ENCODE results near the gene CMSS1.

Gene CMSS1

DNA sequence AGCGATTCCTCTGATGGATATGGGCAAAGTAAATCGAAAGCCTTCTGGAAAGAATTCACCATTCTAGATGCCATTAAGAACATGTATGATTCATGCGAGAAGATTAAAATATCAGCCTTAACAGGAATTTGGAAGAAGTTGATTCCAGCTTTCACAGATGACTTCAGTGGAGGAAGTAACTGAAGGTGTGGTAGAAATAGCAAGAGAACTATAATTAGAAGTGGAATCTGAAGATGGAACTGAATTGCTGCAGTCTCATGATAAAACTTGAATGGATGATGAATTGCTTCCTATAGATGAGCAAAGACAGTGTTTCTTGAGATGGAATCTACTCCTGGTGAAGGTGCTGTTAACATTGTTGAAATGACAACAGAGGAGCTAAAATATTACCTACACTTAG, 413.0 kb downstream of the CMSS1 start:
- no peaks in the 10 kb centered on the region for H3K79me2 ChIP-seq (ENCODE audit: insufficient read depth, low read length)
- no peak for TF ChIP-seq EZH2 (IDR thresholded peaks at IDR 0.05; ENCODE audit: borderline replicate concordance, low read length)
- TF ChIP-seq, protein P1, sequence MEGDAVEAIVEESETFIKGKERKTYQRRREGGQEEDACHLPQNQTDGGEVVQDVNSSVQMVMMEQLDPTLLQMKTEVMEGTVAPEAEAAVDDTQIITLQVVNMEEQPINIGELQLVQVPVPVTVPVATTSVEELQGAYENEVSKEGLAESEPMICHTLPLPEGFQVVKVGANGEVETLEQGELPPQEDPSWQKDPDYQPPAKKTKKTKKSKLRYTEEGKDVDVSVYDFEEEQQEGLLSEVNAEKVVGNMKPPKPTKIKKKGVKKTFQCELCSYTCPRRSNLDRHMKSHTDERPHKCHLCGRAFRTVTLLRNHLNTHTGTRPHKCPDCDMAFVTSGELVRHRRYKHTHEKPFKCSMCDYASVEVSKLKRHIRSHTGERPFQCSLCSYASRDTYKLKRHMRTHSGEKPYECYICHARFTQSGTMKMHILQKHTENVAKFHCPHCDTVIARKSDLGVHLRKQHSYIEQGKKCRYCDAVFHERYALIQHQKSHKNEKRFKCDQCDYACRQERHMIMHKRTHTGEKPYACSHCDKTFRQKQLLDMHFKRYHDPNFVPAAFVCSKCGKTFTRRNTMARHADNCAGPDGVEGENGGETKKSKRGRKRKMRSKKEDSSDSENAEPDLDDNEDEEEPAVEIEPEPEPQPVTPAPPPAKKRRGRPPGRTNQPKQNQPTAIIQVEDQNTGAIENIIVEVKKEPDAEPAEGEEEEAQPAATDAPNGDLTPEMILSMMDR (IDR thresholded peaks at IDR 0.05; ENCODE audit: low read length): no peak
- H3K36me3 ChIP-seq (ENCODE audit: insufficient read depth, low read length): no peaks in the 10 kb centered on the region
- H4K20me1 ChIP-seq (ENCODE audit: insufficient read depth, low read length): no peaks in the 10 kb centered on the region
- H3K9me2 ChIP-seq (ENCODE audit: low read depth, low read length): no peaks in the 10 kb centered on the region
- H2AFZ ChIP-seq (ENCODE audit: low read length): no peak overlapping the region
- H3K4me3 ChIP-seq (ENCODE audit: low read depth, low read length, poor library complexity, severe bottlenecking): no peak overlapping the region
- no peaks in the 10 kb centered on the region for H3F3A ChIP-seq (ENCODE audit: insufficient read depth, low read length)
- H3K4me2 ChIP-seq (ENCODE audit: low read length): no peak overlapping the region
- no peaks in the 10 kb centered on the region for H3K4me1 ChIP-seq (ENCODE audit: insufficient read depth, low read length, severe bottlenecking)
- H3K9ac ChIP-seq (ENCODE audit: low read length): no peak overlapping the region
- no peaks in the 10 kb centered on the region for H3K27me3 ChIP-seq (ENCODE audit: insufficient read depth, low read length)
- H3K9me3 ChIP-seq (ENCODE audit: low read length): no peaks in the 10 kb centered on the region
- no peak overlapping the region for H3K27ac ChIP-seq (ENCODE audit: low read depth, low read length, poor library complexity, severe bottlenecking)

Data from OCI-LY1 (cell line).